ENCODE results near the gene SDK2.

Gene SDK2

GRCh38 chr17:73535746-73536145, 108.5 kb downstream of the SDK2 start:
- no peak for DNase-seq (ENCODE audit: low read depth)

GRCh38 chr17:73534209-73534909, 109.9 kb downstream of the SDK2 start:
- no peak for DNase-seq (ENCODE audit: low read depth)

- no peak for DNase-seq (ENCODE audit: low read depth)
These were observed 110.5 kb downstream of the SDK2 start for GRCh38 chr17:73533781-73534180.

- DNase-seq (ENCODE audit: low read depth), result no peak
These were observed 111.1 kb downstream of the SDK2 start for GRCh38 chr17:73533127-73533526.

- no peak for DNase-seq (ENCODE audit: low read depth)
These were observed 111.8 kb downstream of the SDK2 start for GRCh38 chr17:73532421-73532901.

GRCh38 chr17:73531158-73531557, 113.1 kb downstream of the SDK2 start:
- DNase-seq (ENCODE audit: low read depth), result no peak

GRCh38 chr17:73528679-73529078, 115.6 kb downstream of the SDK2 start:
- no peak for DNase-seq (ENCODE audit: low read depth)

- no peak for DNase-seq (ENCODE audit: low read depth)
These were observed 117.3 kb downstream of the SDK2 start for GRCh38 chr17:73526952-73527351.

GRCh38 chr17:73524941-73525679, 119.1 kb downstream of the SDK2 start:
- DNase-seq (ENCODE audit: low read depth), result no peak

- DNase-seq (ENCODE audit: low read depth), result no peak
These were observed 121.5 kb downstream of the SDK2 start for GRCh38 chr17:73522696-73523095.

GRCh38 chr17:73522107-73522506, 122.1 kb downstream of the SDK2 start:
- DNase-seq (ENCODE audit: low read depth), result no peak

GRCh38 chr17:73521376-73521775, 122.9 kb downstream of the SDK2 start:
- no peak for DNase-seq (ENCODE audit: low read depth)

- no peak for DNase-seq (ENCODE audit: low read depth)
These were observed 123.9 kb downstream of the SDK2 start for GRCh38 chr17:73520369-73520761.

- no peak for DNase-seq (ENCODE audit: low read depth)
These were observed 124.4 kb downstream of the SDK2 start for GRCh38 chr17:73519714-73520368.

- DNase-seq (ENCODE audit: low read depth), result no peak
These were observed 125.2 kb downstream of the SDK2 start for GRCh38 chr17:73519011-73519410.

- DNase-seq (ENCODE audit: low read depth), result no peak
These were observed 127.8 kb downstream of the SDK2 start for GRCh38 chr17:73516431-73516830.

- no peak for DNase-seq (ENCODE audit: low read depth)
These were observed 129.9 kb downstream of the SDK2 start for GRCh38 chr17:73514146-73514863.

GRCh38 chr17:73513426-73513825, 130.8 kb downstream of the SDK2 start:
- no peak for DNase-seq (ENCODE audit: low read depth)

- DNase-seq (ENCODE audit: low read depth), result no peak
These were observed 132.5 kb downstream of the SDK2 start for GRCh38 chr17:73511719-73512115.

GRCh38 chr17:73510981-73511718, 133.1 kb downstream of the SDK2 start:
- no peak for DNase-seq (ENCODE audit: low read depth)

GRCh38 chr17:73508931-73509605, 135.2 kb downstream of the SDK2 start:
- no peak for DNase-seq (ENCODE audit: low read depth)
